ENCODE results near the gene GSE1.

GSE1 gene

DNA sequence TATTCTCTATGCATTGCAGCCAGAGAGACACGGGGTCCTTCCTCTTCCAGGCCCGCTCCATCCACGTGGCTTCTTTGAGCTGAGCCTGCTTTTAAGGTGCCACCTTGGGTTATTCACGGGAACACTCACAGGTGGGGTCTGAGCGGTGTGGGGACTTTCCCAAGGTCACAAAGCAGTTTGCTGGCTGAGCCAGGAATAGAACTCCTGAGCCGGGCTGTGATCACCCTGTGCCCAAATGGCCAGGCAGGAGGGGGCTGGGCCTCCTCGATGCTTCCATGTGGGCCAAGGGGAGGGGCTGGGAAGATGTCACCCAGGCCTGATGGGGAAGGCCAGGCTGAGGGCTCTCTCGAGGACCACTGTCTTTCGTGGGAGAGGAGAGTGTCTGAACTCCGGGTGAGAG, 13.0 kb upstream of the GSE1 start:
- no peak for DNase-seq (ENCODE audit: low spot score)
- no peak overlapping the region for H3K4me3 ChIP-seq (ENCODE audit: severe bottlenecking)
- no peaks in the 10 kb centered on the region for H3K36me3 ChIP-seq (ENCODE audit: low read depth)
- H3K9me3 ChIP-seq (ENCODE audit: severe bottlenecking), result no peaks in the 10 kb centered on the region
- no peaks in the 10 kb centered on the region for H3K27me3 ChIP-seq (ENCODE audit: insufficient read depth, poor library complexity, severe bottlenecking)
- no peaks in the 10 kb centered on the region for H3K4me1 ChIP-seq (ENCODE audit: insufficient read depth, poor library complexity, severe bottlenecking)
- TF ChIP-seq CTCF (IDR thresholded peaks at IDR 0.05; ENCODE audit: poor library complexity, severe bottlenecking), result no peak
- no peak for ATAC-seq (ENCODE audit: low read depth)
- H3K27ac ChIP-seq (ENCODE audit: poor library complexity, severe bottlenecking), result no peak overlapping the region

GRCh38 chr16:85600530-85601271, 12.4 kb upstream of the GSE1 start:
- DNase-seq (ENCODE audit: low spot score) (no peak), ATAC-seq (ENCODE audit: low read depth) (no peak)
- Histone ChIP-seq H3K27ac (ENCODE audit: poor library complexity, severe bottlenecking) (no peak overlapping the region), H3K4me3 (ENCODE audit: severe bottlenecking) (no peak overlapping the region), H3K4me1 (ENCODE audit: insufficient read depth, poor library complexity, severe bottlenecking) (no peaks in the 10 kb centered on the region), H3K36me3 (ENCODE audit: low read depth) (no peaks in the 10 kb centered on the region), H3K9me3 (ENCODE audit: severe bottlenecking) (no peaks in the 10 kb centered on the region), H3K27me3 (ENCODE audit: insufficient read depth, poor library complexity, severe bottlenecking) (no peaks in the 10 kb centered on the region)
- TF ChIP-seq CTCF (IDR thresholded peaks at IDR 0.05; ENCODE audit: poor library complexity, severe bottlenecking), result no peak

DNA sequence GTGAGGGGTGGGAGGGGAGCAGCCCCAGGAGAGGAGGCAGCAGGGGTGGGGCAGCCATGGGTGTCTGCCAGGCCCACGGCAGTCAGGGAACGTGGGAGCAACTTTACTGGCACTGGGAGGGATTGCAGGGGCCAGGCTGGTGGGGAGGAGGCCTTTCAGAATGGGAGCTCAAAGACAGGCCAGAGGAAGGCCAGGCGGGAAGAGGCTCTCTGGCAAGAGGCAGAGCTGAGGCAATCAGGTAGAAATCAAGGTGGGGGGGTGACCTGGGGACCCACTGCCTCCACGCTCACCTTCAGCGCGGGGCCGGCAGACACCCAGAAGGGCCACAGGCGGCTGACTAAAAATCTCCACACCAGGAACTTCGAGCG, 11.9 kb upstream of the GSE1 start:
- Histone ChIP-seq H3K4me3 (ENCODE audit: severe bottlenecking) (no peak overlapping the region), H3K4me1 (ENCODE audit: insufficient read depth, poor library complexity, severe bottlenecking) (no peaks in the 10 kb centered on the region), H3K27me3 (ENCODE audit: insufficient read depth, poor library complexity, severe bottlenecking) (no peaks in the 10 kb centered on the region), H3K9me3 (ENCODE audit: severe bottlenecking) (no peaks in the 10 kb centered on the region), H3K27ac (ENCODE audit: poor library complexity, severe bottlenecking) (no peak overlapping the region), H3K36me3 (ENCODE audit: low read depth) (no peaks in the 10 kb centered on the region)
- TF ChIP-seq CTCF (IDR thresholded peaks at IDR 0.05; ENCODE audit: poor library complexity, severe bottlenecking), result no peak
- ATAC-seq (ENCODE audit: low read depth), result no peak
- no peak for DNase-seq (ENCODE audit: low spot score)

DNA sequence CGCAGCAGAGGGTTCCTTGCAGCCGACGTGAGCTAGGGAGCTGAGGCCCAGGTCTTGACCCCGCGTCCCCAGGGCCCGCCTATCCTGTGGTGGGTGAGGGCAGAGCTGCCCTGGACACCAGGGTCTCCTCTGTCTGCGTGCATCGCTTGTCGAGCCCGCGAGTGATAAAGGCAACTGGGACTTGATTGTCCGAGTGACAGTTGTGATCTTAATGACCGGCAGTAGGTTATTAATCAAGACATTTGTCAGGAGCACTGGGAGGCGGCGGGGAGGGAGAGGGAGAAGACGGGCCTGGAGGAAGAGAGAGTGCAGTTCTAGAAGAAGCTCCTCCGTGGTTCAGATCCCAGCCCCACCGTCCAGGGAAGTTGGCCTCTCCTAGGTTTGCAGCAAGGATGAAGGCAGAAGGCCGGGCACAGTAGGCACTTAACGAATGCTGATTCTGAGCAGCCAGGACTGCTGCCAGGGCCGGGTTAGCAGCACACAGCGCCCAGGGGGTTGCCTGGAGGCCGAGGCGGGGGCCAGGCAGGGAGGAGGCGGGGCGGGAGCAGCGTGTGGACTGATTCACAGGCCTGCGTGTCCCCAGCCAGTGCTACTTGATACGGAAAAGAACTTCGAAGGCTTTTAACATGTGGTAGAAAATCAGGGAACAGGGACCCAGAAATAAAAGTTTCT, 11.3 kb upstream of the GSE1 start:
- H3K4me3 ChIP-seq (ENCODE audit: severe bottlenecking), result no peak overlapping the region
- H3K4me1 ChIP-seq (ENCODE audit: insufficient read depth, poor library complexity, severe bottlenecking), result no peaks in the 10 kb centered on the region
- no peaks in the 10 kb centered on the region for H3K36me3 ChIP-seq (ENCODE audit: low read depth)
- no peak for ATAC-seq (ENCODE audit: low read depth)
- H3K9me3 ChIP-seq (ENCODE audit: severe bottlenecking), result no peaks in the 10 kb centered on the region
- no peak for TF ChIP-seq CTCF (IDR thresholded peaks at IDR 0.05; ENCODE audit: poor library complexity, severe bottlenecking)
- no peak for DNase-seq (ENCODE audit: low spot score)
- no peak overlapping the region for H3K27ac ChIP-seq (ENCODE audit: poor library complexity, severe bottlenecking)
- H3K27me3 ChIP-seq (ENCODE audit: insufficient read depth, poor library complexity, severe bottlenecking), result no peaks in the 10 kb centered on the region

Measured in RWPE2 (cell line).